Activated CD4-positive, alpha-beta T cell treated with anti-CD3 and anti-CD28 coated beads for 24 hours (primary cell): ENCODE data around the gene CIAPIN1.
"Not testable (repeated sequence)": the region's sequence is repeated elsewhere in the genome, so short reads cannot be mapped to it uniquely, and the experiment has no call there.

Experiments used
- DNase-seq, 2 donors: peaks; one replicate each; pipeline ENCODE4 v3.0.0-alpha.2; 2020; ENCODE audit warnings: low read depth in 2 of 2

Gene CIAPIN1

GRCh38 chr16:57440551-57440950, 6.6 kb downstream of the CIAPIN1 start:
- DNase-seq: not testable (repeated sequence)

DNA sequence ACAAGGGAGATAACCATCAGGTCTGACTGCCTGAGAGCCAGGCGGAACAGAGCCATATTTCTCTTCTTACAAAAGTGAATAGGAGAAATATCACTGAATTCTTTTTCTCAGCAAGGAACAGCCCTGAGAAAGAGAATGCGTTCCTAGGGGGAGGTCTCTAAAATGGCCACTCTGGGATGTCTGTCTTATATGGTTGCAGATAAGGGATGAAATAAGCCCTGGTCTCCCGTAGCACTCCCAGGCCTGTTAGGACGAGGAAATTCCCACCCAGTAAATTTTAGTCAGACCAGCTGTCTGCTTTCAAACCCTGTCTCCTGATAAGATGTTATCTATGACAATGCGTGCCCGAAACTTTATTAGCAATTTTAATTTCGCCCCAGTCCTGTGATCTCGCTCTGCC, 7.2 kb downstream of the CIAPIN1 start:
- not testable (repeated sequence) for DNase-seq

DNA sequence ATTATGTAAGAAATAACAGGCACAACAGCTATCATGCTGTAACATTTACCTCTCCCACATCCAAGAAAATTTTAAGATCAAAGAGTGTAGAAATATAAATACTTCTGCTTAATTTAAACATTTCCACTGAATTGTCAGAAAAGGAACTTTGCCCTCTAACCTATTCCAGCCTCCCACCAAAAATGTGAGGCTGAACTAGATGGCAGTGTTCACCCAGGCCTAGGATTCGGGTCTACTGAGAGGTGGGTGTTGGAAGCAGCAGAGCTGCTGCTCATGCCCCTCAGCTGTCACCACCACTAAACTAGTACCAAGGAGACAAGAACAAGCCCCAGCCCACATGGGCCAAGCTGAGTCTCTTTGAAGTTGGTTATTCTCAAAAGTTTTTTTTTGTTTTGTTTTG, 11.3 kb downstream of the CIAPIN1 start:
- DNase-seq: no peak

- DNase-seq: no peak
These were observed 13.2 kb downstream of the CIAPIN1 start for GRCh38 chr16:57434003-57434402.

GRCh38 chr16:57432989-57433388, 14.2 kb downstream of the CIAPIN1 start:
- no peak for DNase-seq

GRCh38 chr16:57432505-57432904, 14.7 kb downstream of the CIAPIN1 start:
- no peak for DNase-seq

GRCh38 chr16:57430955-57431354, 16.2 kb downstream of the CIAPIN1 start:
- no peak for DNase-seq

GRCh38 chr16:57427824-57428223, 19.4 kb downstream of the CIAPIN1 start:
- DNase-seq: no peak

GRCh38 chr16:57427307-57427706, 19.9 kb downstream of the CIAPIN1 start:
- DNase-seq: no peak

- DNase-seq: no peak
These were observed 20.8 kb downstream of the CIAPIN1 start for GRCh38 chr16:57426356-57426755.

GRCh38 chr16:57424583-57424982, 22.6 kb downstream of the CIAPIN1 start:
- no peak for DNase-seq

- no peak for DNase-seq
These were observed 24.0 kb downstream of the CIAPIN1 start for GRCh38 chr16:57423152-57423551.

DNA sequence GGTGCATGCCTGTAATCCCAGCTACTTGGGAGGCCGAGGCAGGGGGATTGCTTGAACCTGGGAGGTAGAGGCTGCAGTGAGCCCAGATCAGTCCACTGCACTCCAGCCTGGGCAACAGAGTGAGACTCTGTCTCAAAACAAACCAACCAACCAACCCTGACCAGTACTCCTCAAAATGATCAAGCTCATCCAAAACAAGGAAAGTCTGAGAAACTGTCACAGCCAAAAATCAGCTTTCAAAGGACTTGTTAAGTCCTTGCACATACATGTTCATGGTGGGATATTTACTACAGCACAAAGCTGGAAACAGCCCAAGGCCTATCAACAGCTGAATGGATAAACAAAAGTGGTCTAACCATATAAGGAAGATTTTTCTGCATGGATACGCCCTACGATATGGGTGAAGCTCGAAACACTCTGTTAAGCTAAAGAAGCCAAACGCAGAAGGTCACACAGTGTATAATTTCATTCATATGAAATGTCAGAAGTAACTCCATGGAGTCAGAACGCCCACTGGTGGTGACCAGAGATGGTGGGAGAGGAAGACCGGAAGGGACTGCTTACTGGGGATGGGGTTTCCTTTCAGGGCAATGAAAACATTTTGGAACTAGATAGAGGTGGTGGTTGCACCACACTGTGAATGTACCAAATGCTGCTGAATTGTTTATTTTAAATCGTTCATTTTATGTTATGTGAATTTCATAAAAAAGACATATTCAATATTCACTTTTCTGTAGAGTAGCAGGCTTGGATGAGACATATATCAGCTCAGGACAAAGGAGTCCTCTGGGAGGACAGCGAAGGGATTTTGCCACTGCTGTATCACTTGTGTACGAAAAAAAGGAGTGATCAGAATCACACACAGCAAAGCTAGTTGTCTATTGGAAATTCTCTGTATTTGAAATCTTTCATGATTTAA, 24.9 kb downstream of the CIAPIN1 start:
- no peak for DNase-seq

DNA sequence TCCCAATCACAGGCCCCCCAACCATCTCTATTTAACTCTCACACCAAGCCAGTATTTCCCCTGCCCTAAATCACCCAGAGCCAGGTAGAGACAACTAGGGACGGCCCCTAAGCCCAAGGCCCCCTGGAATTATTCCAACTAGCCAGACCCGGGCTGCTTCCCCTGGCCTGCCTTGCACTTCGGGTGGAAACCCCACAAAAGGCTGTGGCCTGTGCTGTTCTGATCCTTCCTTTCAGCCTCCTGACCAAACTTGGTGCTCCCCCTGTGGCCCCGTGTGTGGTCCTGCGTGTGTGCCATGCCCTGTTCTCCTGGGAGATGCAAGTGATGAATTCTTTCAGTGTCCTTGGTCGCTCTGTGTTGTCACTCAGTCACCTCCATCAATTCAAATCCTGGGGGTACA, 27.7 kb downstream of the CIAPIN1 start:
- no peak for DNase-seq

- no peak for DNase-seq
These were observed 31.1 kb downstream of the CIAPIN1 start for GRCh38 chr16:57416084-57416483.

DNA sequence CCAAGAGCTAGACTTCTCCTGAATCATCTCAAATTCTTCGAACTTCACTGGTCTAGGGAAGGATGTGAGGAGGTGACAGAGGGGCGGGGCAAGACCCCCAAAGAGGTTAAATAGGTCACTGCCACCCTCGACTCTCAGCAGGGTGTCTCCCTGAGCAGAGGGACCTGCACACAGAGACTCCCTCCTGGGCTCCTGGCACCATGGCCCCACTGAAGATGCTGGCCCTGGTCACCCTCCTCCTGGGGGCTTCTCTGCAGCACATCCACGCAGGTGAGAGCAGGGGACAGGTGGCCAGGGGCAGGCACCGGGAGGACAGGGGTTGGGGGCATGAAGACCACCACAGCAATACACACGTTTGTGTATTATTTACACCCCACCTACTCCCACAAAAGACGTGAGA, 33.5 kb downstream of the CIAPIN1 start:
- DNase-seq: no peak

DNA sequence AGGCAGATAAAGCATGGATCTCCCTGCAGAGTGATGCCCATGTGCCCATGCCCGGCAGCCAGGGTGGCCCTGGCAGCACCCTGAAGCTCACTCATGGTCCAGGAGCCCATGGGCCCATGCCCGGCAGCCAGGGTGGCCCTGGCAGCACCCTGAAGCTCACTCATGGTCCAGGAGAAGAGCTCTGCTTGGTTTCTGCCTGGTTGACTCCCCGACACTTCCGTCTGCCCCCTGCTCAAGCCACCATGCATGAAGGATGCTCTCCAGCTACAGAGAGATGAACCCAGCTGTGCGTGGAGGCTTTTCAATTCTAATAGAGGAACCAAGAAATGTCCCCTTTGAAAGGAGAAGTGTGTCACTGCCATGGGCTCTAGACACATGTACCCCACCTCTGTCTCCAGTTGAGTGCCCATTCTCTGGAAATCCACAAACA, 33.9 kb downstream of the CIAPIN1 start:
- no peak for DNase-seq

- no peak for DNase-seq
These were observed 34.6 kb downstream of the CIAPIN1 start for GRCh38 chr16:57412584-57412983.

DNA sequence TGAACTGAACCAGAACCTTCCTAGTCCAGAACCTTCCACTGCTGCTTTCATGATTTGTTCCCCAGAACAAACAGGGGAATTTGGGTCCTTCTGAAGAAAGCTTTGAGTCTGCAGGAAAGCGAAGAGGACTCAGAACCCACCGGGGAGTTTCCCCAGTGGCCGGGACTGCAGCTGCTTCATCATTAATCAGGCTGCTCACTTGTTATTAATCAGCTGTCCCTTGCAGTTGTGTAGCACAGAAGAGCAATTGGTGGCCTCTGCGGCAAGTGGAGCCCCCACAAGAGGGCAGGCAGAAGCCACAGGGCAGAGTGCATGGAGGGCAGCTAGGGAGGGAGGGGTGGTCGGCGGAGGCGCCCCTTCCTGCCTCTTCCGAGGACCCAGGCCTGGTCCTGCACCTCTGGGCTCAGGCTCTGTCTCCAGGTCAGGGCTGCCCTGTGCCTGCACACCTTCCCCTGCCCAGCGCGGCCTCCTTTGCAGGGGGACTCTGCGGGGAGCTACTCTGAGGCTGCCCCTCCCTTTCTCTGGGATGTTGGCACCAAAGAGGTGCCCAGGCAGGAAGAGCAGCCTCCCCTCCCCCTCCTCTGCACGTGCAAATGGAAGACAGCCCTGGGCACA, 35.7 kb downstream of the CIAPIN1 start:
- no peak for DNase-seq

- DNase-seq: no peak
These were observed 37.2 kb downstream of the CIAPIN1 start for GRCh38 chr16:57409870-57410587.

GRCh38 chr16:57409065-57409464, 38.1 kb downstream of the CIAPIN1 start:
- no peak for DNase-seq

- DNase-seq: no peak
These were observed 39.4 kb downstream of the CIAPIN1 start for GRCh38 chr16:57407521-57408353.
